GM18511 (cell line): ENCODE results near the gene MCEMP1.
"Not testable (repeated sequence)": the region's sequence is repeated elsewhere in the genome, so short reads cannot be mapped to it uniquely, and the experiment has no call there.

Source experiments
- ATAC-seq: cut with Tn5 transposase; IDR thresholded peaks from one replicate; pipeline ENCODE4 v1.9.1; 2021; ENCODE audit warnings: mild to moderate bottlenecking, moderate library complexity; ENCODE audit not compliant: unreplicated experiment

MCEMP1 gene

DNA sequence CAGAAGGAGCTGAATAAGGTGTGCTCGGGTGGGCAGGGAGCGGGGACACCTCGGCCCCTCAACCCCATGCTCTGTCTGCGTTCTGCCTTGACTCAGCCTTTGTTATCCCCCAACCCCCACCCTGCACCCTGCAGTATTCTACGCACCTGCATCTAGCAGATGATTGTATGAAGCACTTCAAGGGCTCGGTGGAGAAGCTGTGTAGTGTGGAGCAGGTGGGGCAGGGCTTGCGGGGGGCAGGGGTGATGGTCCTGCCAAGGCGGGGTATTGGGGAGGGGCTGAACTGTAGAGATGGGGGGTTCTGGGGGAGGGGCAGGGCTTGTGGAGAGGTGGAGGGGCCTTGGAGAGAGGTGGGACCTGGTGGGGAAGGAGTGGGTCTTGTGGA lies 33.9 kb upstream of the MCEMP1 start:
- ATAC-seq: no peak

DNA sequence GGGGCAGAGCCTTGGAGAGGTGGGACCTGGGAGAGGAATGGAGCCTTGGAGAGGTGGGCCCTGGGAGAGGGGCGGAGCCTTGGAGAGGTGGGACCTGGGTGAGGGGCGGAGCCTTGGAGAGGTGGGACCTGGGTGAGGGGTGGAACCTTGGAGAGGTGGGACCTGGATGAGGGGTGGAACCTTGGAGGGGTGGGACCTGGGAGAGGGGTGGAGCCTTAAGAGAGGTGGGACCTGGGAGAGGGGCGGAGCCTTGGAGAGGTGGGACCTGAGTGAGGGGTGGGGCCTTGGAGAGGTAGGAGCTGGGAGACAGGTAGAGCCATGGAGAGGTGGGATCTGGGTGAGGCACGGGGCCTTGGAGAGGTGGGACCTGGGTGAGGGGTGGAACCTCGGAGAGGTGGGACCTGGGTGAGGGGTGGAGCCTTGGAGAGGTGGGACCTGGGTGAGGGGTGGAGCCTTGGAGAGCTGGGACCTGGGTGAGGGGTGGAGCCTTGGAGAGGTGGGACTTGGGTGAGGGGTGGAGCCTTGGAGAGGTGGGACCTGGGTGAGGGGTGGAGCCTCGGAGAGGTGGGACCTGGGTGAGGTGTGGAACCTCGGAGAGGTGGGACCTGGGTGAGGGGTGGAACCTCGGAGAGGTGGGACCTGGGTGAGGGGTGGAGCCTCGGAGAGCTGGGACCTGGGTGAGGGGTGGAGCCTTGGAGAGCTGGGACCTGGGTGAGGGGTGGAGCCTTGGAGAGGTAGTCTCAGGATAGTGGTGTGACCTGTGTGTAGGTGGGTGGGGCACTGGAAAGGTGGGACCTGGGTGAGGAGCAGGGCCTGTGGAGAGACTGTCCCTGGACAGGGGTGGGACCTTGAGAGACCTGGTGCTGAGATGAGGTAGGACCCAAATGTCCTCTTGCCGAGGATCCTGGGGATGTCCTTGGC lies 33.0 kb upstream of the MCEMP1 start:
- ATAC-seq: not testable (repeated sequence)

DNA sequence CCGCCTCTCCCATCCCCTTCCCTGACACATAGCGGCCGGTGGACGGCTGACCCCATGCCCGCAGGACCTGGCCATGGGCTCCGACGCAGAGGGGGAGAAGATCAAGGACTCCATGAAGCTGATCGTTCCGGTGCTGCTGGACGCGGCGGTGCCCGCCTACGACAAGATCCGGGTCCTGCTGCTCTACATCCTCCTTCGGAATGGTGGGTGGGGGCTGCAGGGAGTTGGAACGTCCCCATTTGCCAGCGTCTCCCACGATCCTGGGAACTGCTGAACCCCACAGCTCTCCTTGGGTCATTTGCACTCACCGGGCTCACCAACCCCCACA lies 32.4 kb upstream of the MCEMP1 start:
- ATAC-seq: no peak

DNA sequence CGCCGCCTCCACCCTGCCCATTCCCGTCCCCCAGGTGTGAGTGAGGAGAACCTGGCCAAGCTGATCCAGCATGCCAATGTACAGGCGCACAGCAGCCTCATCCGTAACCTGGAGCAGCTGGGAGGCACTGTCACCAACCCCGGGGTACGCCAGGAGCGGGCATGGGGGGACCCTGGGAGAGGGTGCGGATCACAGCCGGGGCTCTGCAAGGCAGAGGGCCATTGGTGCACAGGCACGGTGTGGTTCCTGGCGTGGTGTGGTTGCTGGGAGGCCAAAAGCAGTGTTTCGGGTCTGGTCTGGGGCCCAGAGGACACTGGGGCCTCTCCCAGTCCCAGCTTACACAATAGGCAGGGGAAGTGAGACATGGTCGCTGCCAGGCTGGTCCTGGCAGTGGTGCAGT lies 31.7 kb upstream of the MCEMP1 start:
- no peak for ATAC-seq

DNA sequence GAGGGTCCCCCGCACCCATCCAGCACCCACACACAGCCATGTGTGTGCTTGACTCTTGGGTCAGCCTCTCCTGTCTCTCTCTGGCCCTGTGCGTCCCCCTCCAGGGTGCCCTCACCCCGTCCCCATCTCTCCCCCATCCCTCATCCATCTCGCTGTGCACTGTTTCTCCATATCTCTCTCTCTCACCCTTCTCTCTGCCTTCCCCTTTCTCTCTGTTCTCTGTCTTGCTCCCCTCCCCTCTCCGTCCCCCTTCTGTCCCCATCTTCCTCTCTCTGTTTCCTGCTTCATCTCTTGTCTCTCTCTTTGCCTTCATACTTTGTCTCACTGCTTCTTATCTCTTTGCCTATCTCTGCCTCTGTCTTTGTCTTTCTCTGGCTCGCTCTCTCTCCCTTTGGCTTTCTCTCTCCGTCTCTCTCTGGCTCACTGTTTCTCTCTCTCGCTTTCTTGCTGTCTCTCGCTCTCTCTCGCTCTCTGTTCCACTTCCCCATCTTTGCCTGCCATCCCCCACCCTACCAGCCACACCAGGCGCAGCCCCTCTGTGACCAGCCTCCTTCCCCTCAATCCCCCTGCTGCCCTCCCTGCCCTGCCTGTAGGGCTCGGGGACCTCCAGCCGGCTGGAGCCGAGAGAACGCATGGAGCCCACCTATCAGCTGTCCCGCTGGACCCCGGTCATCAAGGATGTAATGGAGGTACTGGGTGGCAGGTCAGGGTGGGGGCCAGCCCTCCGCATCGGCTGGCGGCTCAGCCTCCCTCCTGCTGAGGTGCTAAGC lies 31.0 kb upstream of the MCEMP1 start:
- ATAC-seq: no peak

DNA sequence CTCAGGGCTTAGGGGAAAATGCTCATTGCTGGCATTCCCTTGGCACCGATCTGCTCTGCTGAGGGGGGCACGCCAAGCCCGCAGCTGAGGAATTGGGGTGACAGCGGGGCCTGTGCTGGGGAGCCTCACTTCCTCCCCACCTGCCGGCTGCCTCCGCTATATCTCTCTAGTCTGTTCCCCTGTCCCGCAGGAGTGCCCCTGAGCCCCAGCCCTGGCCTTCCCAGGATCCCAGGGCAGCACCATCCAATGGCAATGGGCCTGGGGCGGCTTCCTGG lies 30.5 kb upstream of the MCEMP1 start:
- ATAC-seq: no peak

DNA sequence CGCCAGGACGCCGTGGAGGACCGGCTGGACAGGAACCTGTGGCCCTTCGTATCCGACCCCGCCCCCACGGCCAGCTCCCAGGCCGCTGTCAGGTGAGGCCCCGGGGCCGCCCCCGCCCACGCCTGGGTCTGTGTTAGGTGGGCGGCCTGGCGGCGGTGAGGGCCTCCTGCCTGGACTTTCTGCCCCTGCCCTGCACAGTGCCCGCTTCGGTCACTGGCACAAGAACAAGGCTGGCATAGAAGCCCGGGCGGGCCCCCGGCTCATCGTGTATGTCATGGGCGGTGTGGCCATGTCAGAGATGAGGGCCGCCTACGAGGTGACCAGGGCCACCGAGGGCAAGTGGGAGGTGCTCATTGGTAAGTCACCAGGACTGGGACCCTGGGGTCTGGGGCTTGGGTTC lies 29.7 kb upstream of the MCEMP1 start:
- ATAC-seq: no peak

DNA sequence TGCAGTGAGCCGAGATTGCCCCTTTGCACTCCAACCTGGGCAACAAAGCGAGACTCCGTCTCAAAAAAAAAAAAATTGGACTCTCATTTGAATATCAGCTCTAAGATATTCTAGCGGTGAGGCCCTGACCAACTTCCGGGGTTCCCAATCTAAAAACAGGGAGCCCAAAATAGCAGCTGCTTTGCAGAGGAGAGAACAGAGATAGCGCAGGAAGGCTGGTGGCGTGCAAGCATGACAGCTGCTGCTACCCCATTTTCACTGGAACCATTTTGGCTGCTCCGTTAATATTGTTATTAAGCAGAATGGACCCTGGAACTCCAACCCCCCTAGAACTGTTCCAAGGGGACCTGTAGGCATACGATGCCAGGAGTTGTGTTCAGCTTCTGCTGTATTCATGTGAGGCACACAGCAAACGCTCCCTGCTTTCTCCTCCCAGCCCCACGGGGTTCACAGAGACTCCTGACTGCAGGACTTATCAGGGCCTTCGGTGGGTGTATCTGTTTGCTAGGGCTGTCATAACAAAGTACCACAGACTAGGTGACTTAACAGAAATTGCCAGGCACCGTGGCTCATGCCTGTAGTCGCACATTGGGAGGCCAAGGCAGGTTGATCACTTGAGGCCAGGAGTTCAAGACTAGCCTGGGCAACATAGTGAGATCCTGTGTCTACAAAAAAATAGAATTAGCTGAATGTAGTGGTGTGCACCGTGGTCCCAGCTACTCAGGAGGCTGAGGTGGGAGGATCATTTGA lies 28.4 kb upstream of the MCEMP1 start:
- no peak for ATAC-seq

DNA sequence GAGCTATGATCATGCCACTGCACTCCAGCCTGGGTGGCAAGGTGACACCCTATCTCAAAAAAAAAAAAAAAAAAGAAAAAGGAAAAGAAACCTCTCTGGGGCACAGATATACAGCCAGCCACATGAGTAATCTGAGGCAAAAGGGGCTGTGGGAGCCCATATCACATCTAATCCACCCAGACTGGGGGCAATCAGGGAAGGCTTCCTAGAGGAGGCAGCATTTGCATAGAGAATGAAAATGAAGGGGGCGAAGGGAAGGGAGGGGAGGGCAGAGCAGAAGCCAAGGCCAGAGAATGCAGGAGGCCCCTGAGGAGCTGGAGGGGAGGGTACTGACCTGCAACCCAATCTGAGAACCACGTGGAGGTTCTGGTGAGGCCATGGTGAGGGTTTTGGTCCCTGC lies 26.7 kb upstream of the MCEMP1 start:
- no peak for ATAC-seq

DNA sequence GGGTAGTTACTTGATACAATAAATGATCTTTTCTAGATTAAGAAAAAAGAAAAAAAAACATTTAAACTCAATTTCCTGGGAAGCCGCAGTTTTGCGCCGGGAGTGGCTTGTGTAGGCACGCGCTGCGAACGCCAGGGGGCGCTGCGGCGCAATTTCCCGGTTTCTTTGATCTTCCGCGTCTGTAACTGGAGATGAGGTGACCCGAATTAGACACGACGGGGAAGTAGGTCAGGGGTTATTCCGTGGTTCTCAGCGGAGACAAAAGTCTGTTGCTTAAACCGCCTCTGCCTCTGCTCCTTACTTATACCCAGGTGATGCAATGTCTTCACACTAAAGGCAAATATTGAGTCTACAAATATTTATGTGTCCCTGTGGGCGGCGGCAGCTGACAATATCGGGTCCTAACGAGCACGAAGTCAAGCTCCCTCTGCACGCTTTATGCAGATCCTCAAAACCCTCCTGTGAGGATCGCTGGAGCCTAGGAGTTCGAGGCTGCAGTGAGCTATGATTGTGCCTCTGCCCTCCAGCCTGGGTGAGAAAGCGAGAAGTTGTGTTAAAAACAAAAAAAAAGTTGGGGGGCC lies 24.7 kb upstream of the MCEMP1 start:
- no peak for ATAC-seq

DNA sequence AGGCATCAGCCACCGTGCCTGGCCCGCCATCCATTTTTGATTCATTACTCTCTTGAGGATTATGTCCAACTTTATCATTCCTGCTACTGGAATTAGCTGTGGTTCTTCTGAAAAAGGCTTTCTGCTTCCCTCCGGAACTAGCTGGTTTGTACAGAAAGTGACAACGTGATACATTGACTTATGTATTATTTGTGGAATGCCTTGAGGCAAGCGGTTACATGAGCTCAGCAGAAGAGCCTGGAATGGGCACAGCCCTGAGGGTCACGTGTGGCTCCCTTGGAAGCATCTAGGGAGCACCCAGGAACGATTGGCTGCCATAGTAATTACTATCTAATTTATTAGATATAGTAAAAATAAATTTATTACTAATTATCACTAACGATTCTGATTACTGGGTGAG lies 22.5 kb upstream of the MCEMP1 start:
- no peak for ATAC-seq

DNA sequence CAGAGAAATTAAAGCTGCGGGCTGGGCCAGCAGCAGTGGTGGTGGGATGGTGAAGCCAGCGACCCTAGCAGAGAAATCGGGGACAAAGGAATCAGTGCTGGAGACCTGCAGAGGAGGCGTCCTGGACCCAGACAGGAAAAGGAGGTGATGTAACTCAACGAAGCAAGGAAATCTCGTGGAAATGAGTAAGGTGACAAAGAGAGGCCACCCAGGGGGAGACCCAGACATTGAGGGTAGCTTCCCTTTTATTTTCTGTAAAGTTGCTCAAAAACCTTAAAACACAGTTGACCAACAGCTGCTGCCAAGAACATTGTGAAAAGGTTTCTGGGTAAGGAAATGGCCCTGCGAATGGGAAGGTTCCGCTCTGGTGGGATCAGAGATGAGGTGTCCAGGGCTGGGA lies 21.3 kb upstream of the MCEMP1 start:
- no peak for ATAC-seq

DNA sequence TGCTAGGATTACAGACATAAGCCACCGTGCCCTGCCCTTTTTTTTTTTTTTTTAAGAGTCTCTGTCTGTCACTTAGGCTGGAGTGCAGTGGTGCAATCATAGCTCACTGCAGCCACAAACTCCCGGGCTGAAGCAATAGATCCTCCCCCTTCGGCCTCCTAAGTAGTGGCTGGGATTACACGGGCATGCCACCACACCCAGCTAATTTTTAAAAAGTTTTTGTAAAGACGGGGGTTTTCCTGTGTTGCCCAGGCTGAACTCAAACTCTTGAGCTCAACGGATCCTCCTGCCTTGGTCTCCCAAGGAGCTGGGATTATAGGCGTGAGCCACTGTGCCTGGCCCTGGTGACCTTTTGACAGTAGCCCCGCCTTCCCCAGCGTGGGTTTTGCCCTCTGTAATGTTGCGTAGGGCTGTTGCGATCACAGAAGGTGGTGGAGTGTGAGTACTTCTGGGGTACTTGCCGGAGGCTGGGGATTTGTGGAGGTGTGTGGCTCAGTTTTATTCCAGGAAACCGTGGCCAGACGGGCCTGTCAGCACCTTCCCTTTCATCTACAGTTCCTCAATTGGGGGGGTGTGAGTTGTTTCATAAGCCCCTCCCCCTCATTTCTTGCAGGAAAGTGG lies 19.6 kb upstream of the MCEMP1 start:
- ATAC-seq: no peak

DNA sequence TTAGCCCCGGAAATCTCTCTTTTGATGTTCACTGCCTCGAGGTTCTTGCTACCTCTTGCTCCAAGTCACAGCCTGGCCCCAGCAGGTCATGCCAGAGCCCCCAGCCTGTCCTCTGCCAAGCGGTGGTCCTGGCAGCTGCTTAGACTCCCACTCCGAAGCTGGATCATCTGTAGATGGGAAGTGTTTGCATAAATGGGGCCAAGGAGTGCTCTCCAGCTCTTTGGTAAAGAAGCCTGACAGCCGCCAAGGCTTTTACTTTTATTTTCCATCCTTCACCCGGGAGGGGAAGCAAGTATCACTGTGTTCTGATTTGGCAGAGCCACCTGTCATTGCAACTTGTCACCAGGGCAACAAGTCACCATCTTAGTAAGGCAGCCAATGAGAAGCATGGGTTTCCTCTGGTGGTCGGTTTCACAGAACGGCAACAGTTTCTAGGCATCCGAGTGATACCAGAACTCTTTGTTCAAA lies 18.6 kb upstream of the MCEMP1 start:
- ATAC-seq: peak; percentile 72

DNA sequence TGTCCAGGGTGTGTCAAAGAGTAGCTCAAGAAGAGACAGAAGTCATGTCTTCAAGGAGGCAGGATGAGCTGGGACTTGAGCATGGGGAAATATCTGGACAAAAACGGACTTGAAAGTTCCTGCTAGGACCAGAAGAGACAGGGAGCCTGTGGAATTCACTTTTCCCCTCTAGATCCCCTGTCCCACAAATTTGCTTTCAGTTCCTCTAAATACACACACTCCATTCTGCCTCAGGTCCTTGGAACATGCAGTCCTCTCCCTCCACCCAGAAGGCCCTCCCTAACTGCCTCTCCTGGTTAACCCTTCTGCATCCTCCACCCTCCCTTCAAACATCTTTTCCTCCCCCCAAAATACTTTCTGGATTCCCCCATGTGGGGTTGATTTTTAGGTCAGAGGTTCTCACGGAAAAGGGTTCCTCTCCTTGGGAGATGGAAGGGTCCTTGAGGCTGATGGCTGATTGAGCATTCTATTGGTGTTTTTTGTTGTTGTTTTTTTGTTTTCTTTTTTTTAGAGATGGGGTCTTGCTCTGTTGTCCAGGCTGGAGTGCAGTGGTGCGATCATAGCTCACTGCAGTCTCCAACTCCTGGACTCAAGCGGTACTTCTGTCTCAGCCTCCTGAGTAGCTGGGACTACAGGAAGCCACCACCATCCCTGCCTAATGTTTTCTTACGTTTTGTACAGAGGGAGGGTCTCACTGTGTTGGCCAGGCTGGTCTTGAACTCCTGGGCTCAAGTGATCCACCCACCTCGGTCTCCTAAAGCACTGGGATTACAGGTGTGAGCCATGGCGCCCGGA lies 14.9 kb upstream of the MCEMP1 start:
- no peak for ATAC-seq

DNA sequence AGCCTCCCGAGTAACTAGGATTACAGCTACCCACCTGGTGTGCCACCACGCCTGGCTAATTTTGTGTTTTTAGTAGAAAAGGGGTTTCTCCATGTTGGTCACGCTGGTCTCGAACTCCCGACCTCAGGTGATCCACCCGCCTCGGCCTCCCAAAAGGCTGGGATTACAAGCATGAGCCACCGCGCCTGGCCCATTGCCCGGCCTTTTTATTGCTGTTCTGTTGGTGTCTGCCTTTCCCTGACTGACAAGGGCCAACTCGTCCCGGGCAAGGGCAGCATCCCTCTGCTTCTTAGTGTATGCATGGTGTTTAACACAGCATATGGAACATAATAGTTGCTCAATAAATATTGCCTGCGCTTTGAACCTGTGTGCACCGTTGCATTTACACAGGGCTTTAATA lies 14.2 kb upstream of the MCEMP1 start:
- ATAC-seq: no peak

DNA sequence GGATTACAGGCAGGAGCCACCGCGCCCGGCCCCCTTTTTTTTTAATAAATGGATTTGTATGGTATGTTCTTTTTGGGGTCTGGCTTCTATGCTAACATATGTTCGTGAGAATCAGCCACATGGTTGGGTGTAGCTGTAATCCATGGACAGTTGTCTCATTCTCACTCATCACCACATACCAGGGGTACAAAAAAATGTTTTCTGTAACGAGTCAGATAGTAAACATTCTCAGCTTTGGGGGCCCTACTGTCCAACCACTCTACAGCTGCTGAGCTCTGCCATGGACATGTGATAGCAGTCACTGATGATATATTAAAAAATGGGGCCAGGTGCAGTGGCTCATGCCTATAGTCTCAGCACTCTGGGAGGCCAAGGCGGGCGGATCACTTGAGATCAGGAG lies 13.2 kb upstream of the MCEMP1 start:
- ATAC-seq: no peak

DNA sequence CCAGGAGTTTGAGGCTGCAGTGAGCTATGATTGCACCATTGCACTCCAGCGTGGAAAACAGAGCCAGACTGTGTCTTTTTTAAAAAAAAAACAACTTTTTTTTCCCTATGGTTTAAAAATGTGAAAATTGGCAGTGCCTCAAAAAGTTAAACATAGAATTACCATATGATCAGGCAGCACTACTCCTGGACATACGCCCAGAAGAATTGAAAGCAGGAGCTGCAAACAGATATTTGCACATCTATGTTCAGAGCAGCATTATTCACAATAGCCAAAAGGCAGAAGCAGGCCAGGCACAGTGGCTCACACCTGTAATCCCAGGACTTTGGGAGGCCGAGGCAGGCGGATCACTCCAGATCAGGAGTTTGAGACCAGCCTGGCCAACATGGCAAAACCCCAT lies 11.8 kb upstream of the MCEMP1 start:
- ATAC-seq: no peak

DNA sequence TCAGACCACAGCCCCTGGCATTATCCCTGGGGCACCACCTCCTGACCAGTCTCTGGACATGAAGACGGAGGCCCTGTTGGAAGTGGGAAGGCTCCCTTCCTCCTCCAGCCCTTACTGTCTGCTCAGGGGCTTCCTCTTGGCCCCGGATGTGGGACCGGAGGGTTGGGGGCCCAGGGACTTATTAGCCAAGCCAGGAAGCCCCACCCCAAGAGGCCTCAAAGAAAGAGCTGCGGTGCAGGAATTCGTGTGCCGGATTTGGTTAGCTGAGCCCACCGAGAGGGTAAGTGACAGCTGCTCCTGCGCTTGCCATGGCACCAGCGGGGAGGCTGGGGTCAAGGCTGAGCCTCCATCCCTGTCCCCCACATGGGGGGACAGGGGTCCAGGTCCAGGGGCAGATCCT lies 8.0 kb upstream of the MCEMP1 start, which contains the start of gene RETN:
TSS of gene RETN (plus strand) at position 208 of the 400 bp plus-strand sequence. CDS start 278 bp downstream, outside the sequence.
- no peak for ATAC-seq

DNA sequence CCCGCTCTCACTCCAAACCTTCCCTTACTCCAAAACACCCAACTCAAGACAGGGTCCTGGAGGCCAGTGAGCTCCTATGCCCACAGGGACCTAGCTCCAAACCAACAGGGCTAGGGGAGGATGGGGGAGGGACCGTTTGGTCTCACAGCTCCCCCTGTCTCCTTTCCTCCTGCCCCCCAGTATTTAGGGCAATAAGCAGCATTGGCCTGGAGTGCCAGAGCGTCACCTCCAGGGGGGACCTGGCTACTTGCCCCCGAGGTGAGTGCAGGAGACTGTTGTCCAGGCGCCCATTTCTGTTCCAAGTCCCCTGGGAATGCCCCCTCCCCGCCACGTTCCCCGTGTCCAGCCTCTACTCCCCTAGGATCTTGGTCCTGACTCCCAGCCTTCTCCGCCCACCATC lies 7.2 kb upstream of the MCEMP1 start:
- no peak for ATAC-seq
